HG02642 (cell line): ENCODE measurements around the gene OR2K2.
"Not testable (repeated sequence)": the region's sequence is repeated elsewhere in the genome, so short reads cannot be mapped to it uniquely, and the experiment has no call there.

Experiments
- ATAC-seq: cut with Tn5 transposase; IDR thresholded peaks from one replicate; pipeline ENCODE4 v1.9.1; 2021; ENCODE audit warnings: mild to moderate bottlenecking; ENCODE audit not compliant: unreplicated experiment, poor library complexity

Gene OR2K2, protein sequence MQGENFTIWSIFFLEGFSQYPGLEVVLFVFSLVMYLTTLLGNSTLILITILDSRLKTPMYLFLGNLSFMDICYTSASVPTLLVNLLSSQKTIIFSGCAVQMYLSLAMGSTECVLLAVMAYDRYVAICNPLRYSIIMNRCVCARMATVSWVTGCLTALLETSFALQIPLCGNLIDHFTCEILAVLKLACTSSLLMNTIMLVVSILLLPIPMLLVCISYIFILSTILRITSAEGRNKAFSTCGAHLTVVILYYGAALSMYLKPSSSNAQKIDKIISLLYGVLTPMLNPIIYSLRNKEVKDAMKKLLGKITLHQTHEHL

DNA sequence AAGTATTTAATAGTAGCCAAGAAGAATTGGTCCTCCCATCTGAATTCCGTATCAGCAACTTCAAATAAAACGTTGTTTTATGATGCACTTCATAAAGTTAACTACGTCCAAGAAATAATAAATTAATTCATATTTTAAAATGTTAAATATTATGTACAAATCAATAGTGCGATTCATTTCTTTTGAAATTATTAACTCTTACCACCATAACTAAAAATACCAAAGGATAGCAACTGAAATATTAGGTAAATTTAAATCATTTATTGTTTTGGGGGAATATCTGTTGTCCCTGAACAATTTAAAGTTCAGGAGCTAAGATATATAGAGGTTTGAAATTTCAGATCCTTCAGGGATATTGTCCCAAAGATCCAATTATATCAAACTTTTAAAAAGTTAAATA, at the start of gene OR2K2:
Gene OR2K2, minus strand, starts transcription at position 101 of the 400 bp plus-strand sequence. CDS start 1,791 bp downstream, outside the sequence.
- no peak for ATAC-seq

DNA sequence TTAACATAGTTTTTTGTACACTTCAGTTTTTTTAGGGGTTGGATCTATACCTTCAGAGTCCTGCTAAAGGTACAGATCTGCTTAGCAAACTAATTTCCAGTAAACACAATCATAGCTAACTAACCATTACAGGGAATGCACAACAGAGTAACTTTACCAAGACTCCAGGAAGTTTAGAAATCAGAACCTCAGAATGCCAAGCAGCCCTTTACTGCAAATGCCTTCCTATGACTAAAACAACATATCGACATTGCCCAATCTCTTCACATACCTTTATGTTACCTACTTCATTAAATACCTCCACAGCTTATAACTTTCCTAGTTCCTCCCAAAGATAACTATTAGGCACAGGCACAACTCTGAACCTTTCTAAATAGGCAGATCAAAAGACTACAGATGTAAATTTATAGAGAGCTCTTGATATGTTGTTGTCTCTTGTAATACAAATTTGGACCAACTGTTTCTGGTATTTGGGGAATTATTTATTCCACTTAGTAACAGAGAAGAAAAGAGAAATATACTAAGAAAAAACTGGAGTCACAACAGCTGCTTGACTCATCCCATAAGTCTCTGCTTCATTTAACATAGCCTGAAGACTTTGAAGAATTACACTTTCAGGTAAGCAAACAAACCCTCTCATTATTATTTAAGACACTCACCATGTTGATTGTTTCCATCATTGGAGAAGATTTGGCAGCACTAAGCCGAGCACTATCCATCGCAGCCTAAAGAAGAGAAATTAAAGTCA, 46.0 kb upstream of the OR2K2 start:
- ATAC-seq: no peak

DNA sequence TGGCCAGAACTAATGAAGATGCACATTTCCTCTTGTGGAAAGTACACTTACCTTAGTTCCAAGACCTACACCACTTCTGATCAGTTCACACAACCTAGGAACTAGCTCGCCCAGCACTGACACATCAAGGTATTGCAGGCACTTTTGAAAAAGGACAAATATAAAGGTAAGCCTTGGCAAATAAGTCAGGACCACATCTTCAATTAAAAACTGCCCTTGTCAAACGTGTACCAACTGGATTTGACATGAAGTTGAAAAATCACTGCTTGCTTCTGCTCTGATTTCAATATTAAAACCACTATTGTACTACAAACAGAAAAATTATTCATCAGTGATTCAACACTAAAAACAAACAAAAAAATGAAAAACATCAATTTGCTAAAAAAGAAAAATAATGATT, 45.0 kb upstream of the OR2K2 start:
- no peak for ATAC-seq

DNA sequence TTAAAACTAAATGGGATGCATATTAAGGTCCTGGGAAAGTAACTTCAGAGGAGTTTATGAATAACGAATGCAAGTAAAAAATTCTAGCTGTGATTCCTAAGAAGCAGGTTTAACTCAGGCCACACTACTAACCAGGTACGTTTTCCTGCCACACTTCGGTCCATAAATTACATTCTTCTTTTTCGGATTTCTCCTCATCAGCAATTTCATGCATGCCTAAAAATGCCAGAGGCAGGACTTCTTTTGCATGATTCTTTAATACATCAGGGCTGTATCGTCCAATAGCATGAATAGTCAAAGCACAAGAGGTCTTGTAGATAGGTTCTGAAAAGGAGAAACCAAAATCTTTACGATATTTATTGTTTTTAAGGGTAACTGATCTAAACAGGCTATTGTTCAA, 42.3 kb upstream of the OR2K2 start:
- no peak for ATAC-seq

DNA sequence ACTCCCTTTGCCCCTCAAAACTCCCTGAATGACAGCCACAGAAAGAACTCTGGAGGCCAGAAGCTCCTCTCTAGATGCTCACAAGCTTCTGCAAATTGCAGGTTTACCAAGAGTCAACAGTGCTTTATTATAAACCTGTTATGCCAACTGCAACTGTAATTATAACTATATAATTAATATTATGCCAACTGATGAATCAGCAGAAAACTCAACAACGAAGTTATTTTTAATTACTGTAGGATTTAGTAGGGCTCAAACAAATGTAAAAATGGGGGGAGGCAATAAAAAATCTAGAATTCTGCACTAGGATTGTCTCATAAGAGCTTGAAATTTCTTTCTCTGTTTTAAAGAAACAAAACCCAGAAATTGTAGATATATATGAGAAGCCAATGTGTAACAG, 37.0 kb upstream of the OR2K2 start:
- no peak for ATAC-seq

DNA sequence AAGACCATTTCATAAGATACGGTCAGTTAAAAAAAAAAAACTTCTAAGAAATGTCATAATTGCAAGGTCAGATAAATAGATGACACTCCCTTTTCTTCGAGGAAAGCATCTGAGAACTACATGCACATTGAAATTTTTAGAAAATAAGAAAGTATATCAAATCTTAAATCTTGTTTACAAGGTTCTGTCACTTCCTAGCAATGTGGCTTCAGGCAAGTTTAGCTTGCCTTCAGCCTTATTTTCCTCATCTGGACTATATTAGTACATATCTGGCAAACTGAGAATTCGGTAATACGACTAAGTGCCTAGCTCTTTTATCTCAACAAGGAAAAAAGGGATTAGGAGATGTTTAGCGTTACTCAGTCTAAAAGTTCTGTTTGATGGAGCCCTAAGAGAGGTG, 32.5 kb upstream of the OR2K2 start:
- no peak for ATAC-seq

DNA sequence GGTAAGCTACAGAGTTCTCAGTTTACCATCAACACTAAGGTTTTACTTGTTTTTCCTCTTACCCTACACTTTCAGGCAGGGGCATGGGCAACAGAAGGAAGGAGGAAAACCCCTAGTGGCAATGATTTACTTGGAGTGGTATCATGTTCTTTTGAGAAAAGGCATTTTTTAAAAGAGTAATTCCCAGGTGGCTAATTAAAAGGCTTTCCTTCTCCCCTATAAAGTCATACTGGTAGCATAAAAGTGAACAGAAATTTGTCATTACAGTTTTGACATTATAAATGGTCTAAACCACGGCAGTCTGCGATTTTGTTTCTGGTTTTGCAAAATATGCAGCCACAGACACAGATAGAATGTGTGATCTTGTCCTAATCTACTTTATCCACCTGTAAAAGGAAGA, 30.9 kb upstream of the OR2K2 start:
- ATAC-seq: peak; percentile 60

DNA sequence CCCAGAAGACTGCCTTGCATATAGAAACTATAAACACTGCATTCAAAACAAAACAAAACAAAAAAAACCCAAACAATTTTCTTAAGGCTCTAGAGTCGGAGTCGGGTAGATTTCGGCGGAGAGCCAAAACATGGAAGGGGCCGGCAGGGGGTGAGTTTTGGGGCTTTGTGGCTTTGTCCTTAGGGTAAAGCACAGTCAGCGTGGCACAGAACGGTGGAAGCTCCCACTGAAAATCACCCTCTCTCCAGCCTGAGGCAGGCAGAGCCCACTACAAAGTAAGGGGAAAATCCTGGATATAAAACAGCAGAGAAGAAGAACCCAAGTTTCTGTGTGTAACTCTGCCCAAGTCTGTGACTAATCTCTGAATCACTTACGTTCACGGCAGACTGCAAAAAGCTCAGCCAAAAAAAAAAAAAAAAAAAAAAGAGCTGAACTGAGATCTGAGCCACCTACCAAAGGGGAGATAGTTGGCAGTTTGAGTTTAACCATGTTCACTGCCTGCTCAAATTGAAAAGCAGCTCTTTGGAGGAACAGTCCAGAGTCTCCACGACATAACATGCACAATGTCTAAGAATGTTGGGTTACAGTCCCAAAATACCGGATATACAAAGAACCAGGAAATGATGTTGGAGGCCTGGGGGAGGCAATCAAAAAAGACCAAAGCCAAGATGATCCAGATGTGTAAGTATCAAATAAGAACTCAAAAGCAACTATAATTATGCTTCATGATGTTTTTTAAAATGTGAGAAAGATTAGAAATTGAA, 26.6 kb upstream of the OR2K2 start:
- ATAC-seq: no peak

DNA sequence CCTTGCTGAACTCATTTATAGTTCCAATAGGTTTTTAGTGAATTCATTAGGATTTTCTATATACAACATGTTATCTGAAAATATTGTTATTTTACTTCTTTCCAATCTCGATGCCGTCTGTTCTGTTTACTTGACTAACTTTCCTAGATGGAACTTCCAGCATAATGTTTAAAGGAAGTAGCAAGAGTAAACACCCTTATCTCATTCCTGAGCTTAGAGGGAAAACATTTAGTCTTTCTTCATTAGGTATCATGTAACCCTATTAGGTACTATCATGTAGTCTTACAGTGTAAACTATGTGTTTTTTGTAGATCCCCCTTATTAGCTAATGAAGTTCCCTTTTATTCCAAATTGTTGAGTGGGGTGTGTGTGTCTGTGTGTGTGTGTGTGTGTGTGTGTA, 22.5 kb upstream of the OR2K2 start:
- ATAC-seq: no peak

DNA sequence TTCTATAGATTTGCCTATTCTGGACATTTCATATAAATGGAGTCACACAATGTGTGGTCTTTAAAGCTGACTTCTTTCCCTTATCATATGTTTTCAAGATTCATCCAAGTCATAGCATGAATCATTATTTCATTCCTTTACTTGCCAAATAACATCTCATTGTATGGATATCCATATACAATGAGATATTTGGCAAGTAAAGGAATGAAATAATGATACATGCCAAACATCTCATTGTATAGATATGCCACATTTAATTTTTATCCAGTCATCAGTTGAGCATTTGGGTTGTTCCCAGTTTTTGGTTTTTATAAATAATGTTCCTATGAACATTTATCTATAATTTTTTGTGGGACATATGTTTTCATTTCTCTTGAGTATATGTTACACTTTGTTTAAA, 20.5 kb upstream of the OR2K2 start:
- no peak for ATAC-seq

DNA sequence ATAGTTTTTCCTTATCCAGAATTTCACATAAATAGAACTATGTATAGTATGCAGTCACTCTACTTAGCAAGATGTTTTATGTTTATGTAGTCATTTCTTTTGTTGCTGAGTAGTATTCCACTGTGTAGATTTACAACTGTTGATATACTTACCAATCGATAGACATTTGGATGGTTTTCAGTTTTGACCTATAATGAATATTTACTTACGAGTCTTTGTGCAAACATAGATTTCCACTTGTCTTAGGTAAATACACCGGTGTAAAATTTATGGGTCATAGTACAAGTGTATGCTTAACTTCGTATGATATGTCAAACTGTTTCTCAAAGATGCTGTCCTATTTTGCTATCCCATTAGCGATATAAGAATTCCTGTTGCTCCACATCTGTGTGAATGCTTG, 19.7 kb upstream of the OR2K2 start:
- no peak for ATAC-seq

DNA sequence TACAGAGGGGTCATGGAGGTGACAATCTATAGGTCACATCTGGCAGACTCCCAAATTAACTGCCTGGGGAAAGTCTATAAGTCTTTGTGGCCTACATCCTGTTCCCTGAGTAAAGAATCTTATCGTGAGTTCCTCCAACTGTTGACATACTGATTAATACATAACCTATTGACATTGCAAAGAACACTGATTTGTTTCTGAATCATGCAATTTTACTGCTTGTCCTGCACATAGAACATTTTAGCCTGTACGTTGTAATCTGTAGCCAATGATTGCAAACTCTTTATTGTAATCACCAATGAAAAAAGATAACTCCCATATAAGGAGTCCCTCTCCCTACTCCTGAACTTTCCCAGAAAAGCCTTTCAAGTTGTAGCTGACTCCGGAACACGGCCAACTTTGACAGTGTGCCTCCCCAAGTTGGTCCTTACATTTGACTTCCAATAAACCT, 18.8 kb upstream of the OR2K2 start:
- no peak for ATAC-seq

DNA sequence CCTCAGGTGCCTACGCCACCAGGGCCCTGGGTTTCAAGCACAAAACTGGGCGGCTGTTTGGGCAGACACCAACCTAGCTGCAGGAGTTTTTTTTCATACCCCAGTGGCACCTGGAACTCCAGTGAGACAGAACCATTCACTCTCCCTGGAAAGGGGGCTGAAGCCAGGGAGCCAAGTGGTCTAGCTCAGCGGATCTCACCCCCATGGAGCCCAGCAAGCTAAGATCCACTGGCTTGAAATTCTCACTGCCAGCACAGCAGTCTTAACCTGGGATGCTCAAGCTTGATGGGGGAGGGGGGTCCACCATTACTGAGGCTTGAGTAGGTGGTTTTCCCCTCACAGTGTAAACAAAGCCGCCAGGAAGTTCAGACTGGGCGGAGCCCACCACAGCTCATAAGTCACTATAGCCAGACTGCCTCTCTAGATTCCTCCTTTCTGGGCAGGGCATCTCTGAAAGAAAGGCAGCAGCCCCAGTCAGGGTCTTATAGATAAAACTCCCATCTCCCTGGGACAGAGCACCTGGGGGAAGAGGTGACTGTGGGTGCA, 4.4 kb upstream of the OR2K2 start:
- ATAC-seq: not testable (repeated sequence)

DNA sequence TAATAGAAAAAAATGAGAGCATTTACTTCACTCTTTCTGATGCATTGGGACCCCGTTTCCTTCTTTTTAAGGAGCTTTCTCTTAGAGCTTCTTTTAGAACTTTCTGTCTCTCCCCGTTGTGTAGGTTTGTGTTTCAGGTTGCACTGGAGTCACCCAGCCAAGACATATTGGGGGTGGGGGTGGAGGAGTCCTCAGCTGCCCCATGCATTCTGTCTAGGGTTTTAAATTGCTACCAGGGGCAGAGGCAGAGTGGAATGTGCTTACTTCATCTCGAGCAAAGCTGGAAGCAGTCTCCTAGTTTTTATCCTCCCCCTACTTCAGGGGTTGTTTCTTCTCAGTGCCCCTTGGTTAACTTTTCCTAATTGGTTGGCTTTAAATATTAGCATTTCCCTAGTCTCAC, 9.4 kb downstream of the OR2K2 start:
- no peak for ATAC-seq

DNA sequence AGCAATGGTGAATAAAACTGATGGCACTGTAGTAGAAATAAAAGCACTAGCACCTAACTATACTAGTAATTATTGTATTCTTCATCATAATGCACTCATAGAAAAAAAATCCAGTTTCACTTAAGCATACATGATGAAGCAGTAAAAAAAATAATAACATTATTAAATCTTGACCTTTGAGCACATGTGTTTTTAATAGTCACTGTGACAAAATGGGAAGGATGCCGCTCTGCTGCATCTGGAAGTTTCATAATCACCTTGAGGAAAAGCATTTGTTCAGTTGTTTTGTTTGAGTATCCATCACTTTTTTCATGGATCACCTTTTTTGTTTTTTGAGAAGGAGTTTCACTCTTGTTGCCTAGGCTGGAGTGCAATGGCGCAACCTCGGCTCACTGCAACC, 13.2 kb downstream of the OR2K2 start:
- ATAC-seq: no peak

DNA sequence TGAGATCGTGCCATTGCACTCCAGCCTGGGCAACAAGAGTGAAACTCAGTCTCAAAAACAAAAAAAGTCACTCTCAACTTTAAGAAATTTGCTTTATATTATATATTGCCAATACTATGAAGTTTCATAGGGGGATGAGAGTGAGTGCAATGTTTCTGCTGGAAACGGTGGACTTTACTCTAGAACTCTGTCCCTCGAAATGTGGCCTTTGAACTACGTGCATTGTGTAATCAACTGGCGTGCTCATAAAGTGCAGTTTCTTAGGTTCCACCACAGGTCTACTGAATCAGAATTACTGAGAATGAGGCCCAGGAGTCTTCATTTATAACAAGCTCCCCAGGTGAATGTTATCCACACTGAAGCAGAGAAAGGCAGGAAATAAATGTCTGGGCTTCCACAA, 24.1 kb downstream of the OR2K2 start:
- ATAC-seq: no peak

DNA sequence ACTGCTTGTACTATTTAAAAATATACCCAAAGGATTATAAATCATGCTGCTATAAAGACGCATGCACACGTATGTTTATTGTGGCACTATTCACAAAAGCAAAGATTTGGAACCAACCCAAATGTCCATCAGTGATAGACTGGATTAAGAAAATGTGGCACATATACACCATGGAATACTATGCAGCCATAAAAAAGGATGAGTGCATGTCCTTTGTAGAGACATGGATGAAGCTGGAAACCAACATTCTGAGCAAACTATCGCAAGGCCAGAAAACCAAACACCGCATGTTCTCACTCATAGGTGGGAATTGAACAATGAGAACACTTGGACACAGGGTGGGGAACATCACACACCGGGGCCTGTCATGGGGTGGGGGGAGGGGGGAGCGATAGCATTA, 26.0 kb downstream of the OR2K2 start:
- ATAC-seq: not testable (repeated sequence)

DNA sequence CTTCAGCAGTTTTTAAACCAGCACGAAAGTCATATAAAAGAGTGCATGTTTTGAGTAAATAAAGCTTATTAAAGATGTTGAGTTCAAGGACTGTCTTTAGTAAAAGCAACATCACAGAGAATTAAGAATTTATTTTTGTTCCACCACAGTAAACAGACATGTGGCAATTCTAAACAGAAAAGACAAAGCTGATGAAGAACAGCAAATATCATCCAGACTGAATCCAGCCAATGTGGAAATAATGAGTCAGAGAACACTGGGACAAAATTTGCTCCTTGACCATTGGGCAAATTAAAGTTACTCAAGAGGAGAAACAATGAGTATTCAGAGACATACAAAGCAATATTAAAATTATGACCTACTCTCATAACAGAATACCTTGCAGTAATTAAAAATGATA, 28.8 kb downstream of the OR2K2 start:
- no peak for ATAC-seq

DNA sequence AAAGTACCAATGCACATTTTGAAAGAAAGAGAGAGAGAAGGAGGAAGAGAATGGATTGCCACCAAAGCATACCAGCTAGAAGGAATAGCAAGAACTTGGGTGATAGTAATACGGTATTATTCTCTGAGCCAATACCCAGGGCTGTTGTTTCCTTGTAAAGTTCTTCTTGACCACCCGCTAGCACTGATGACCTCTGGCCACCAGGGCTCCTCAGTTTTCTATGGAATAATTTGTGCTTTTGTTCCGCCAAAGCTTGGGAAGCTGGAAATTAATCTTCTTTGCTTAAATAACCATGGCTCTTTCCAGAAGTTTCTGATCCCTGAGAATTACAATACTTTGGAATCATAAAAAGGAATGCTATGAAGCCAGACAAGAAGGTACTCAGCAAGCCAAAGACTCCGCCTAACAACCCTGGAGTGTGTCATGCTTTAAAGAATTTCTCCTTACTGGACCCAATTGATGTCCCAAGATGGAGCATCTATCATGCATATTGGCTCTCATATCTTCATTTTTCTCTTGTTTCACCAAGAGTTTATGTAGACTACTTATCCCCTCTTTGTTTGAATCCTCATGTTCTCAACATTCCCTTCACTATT, 29.8 kb downstream of the OR2K2 start:
- ATAC-seq: no peak

DNA sequence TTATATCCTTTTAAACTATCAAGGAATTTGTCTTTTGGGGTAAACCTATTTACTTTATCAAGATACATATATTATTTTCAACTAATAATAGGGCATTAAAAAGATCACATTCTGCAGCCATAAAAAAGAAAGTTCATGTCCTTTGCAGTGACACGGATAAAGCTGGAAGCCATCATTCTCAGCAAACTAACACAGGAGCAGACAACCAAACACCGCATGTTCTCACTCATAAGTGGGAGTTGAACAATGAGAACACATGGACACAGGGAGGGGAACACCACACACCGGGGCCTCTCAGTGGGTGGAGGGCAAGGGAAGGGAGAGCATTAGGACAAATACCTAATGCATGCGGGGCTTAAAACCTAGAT, 30.4 kb downstream of the OR2K2 start:
- ATAC-seq: not testable (repeated sequence)
